ENCODE measurements around the gene FIP1L1. TPM values are rescaled to one million over a fixed set of nuclear protein-coding genes. Genes with fewer than 3 reads are reported as not detected.
A peak's percentile ranks its signal among the peaks of the same experiment; 100 is the strongest.

FIP1L1 gene
- total RNA-seq, 1 experiment from 2014 or later, result 95.0 TPM

DNA sequence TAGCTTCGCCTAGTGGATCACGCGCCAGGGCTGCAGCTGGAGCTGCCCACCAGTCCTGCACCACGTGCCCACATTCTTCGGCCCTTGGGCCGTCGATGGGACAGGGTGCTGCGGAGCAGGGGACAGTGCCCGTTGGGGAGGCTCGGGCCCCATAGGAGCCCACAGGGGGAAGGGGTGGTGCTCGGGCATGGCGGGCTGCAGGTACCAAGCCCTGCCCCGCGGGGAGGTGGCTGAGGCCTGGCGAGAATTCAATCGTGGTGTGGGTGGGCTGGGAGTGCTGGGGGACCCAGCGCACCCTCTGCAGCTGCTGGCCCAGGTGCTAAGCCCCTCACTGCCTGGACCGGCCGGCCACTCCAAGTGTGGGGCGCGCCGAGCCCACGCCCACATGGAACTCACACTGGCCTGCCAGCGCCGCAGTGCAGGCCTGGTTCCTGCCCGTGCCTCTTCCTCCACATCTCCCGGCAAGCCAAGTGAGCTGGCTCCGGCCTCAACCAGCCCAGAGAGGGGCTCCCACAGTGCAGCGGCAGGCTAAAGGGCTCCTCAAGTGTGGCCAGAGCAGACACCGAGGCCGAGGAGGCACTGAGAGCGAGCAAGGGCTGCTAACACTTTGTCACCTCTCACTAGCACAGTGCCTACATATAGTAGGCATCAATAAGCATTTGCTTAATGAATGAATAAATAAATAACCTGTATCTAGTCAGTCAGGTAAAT lies 23.3 kb upstream of the FIP1L1 start:
- peaks cover 6% of the 10 kb centered on the region for H3K4me1 ChIP-seq (ENCODE audit: low read length)
- peaks cover 29% of the 10 kb centered on the region for H3K36me3 ChIP-seq (ENCODE audit: insufficient read depth, low read length)
- H3K27me3 ChIP-seq (ENCODE audit: low read length), result no peaks in the 10 kb centered on the region

DNA sequence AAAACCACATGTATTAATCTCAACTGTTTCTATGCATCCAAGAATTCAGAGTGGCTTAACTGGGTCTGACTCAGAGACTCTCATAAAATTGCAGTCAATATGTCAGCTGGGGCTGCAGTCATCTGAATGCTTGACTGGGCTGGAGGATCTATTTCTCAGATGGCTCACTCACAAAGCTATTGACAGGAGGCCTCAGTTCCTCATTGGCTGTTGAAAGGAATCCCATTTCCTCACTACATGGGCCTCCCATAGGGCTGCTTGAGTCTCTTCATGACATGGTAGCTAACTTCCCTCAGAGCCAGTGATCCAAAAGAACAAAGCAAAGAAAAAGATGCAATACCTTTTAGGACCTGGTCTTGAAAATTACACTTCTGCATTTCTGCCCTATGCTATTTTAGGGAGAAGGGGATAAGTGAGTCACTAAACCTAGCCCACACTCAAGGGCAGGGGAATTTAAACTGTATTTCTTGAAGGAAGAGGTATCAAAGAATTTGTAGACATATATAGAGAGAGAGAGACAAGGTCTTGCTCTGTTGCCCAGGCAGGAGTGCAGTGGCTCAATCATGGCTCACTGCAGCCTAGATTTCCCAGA lies 21.4 kb upstream of the FIP1L1 start:
- Histone ChIP-seq H3K4me1 (ENCODE audit: low read length) (peaks cover 13% of the 10 kb centered on the region), H3K9ac (ENCODE audit: low read length) (no peak overlapping the region), H3K4me3 (ENCODE audit: low read length) (no peak overlapping the region), H3K9me2 (replicated peaks; ENCODE audit: insufficient read depth, low read length) (no peaks in the 10 kb centered on the region), H3K4me2 (ENCODE audit: low read depth, low read length, poor library complexity, severe bottlenecking) (no peak overlapping the region), H3K27me3 (ENCODE audit: low read length) (no peaks in the 10 kb centered on the region), H2AFZ (ENCODE audit: low read length) (no peak overlapping the region), H3K27ac (ENCODE audit: low read length) (no peak overlapping the region), H3K36me3 (ENCODE audit: insufficient read depth, low read length) (peaks cover 26% of the 10 kb centered on the region), H3K9me3 (ENCODE audit: low read length) (no peaks in the 10 kb centered on the region), H4K20me1 (ENCODE audit: insufficient read depth, low read depth, low read length) (no peaks in the 10 kb centered on the region), H3K79me2 (ENCODE audit: low read length) (peaks cover 71% of the 10 kb centered on the region)
- DNase-seq, result no peak

More for the DNA sequence above, 23.3 kb upstream of the FIP1L1 start:
- Histone ChIP-seq H3K27ac (ENCODE audit: low read length) (no peak overlapping the region), H3K4me2 (ENCODE audit: low read depth, low read length, poor library complexity, severe bottlenecking) (no peak overlapping the region), H3K79me2 (ENCODE audit: low read length) (peaks cover 65% of the 10 kb centered on the region), H2AFZ (ENCODE audit: low read length) (no peak overlapping the region), H3K4me3 (ENCODE audit: low read length) (no peak overlapping the region), H3K9ac (ENCODE audit: low read length) (no peak overlapping the region), H3K9me2 (replicated peaks; ENCODE audit: insufficient read depth, low read length) (no peaks in the 10 kb centered on the region; the same call in 1 of the 2 replicates), H3K9me3 (ENCODE audit: low read length) (no peaks in the 10 kb centered on the region), H4K20me1 (ENCODE audit: insufficient read depth, low read depth, low read length) (no peaks in the 10 kb centered on the region)
- no peak for DNase-seq

DNA sequence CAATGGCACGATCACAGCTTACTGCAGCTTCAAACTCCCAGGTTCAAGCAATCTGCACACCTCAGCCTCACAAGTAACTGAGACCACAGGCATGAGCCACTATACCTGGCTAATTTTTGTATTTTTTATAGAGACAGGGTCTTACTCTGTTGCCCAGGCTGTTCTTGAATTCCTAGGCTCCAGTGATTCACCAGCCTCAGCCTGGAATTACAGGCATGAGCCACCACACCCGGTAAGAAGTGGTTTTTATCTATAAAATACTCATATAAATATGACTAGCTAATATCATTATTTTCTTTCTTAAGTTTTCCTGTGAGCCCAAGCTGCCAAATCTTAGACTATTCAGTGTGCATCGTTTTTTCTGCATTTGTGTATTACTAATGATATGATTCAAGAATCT lies 16.0 kb upstream of the FIP1L1 start:
- Histone ChIP-seq H3K27me3 (ENCODE audit: low read length) (no peaks in the 10 kb centered on the region), H3K27ac (ENCODE audit: low read length) (no peak overlapping the region), H2AFZ (ENCODE audit: low read length) (no peak overlapping the region), H3K4me3 (ENCODE audit: low read length) (no peak overlapping the region), H3K9me2 (replicated peaks; ENCODE audit: insufficient read depth, low read length) (no peaks in the 10 kb centered on the region), H3K9me3 (ENCODE audit: low read length) (no peaks in the 10 kb centered on the region), H3K36me3 (ENCODE audit: insufficient read depth, low read length) (peaks cover 5% of the 10 kb centered on the region; the same call in 1 of the 2 replicates), H3K4me1 (ENCODE audit: low read length) (peaks cover 50% of the 10 kb centered on the region), H3K9ac (ENCODE audit: low read length) (no peak overlapping the region), H3K79me2 (ENCODE audit: low read length) (peaks cover 90% of the 10 kb centered on the region), H3K4me2 (ENCODE audit: low read depth, low read length, poor library complexity, severe bottlenecking) (peak overlapping the region; percentile 99), H4K20me1 (ENCODE audit: insufficient read depth, low read depth, low read length) (no peaks in the 10 kb centered on the region)
- no peak for DNase-seq

DNA sequence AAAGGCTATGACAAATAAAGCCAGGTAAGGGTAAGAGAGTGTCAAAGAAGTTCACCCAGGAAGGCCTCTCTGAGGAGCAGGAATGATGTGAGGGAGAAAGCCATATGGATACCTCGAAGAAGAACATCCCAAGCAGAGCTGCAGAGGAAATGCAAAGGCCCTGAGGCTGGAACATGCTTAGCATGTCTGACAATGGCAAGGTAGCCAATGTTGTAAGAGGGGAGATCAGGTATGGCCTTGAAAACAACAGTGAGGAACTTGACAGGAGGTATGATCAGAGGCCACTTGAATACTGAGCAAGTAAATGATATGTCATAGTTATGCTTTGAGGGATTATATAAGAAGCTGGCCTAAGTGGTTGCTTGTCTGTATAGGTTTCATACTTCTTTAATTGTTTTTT lies 15.3 kb upstream of the FIP1L1 start:
- DNase-seq, result no peak
- Histone ChIP-seq H3K9me3 (ENCODE audit: low read length) (no peaks in the 10 kb centered on the region), H3K27ac (ENCODE audit: low read length) (no peak overlapping the region), H2AFZ (ENCODE audit: low read length) (no peak overlapping the region), H3K36me3 (ENCODE audit: insufficient read depth, low read length) (peaks cover 5% of the 10 kb centered on the region; the same call in 1 of the 2 replicates), H3K9ac (ENCODE audit: low read length) (no peak overlapping the region), H3K4me2 (ENCODE audit: low read depth, low read length, poor library complexity, severe bottlenecking) (peak overlapping the region; percentile 99), H3K79me2 (ENCODE audit: low read length) (peaks cover 86% of the 10 kb centered on the region), H3K4me3 (ENCODE audit: low read length) (0 out of 2 replicates have a peak overlapping the region, but pooled peaks have one; percentile 98), H3K9me2 (replicated peaks; ENCODE audit: insufficient read depth, low read length) (peaks cover 6% of the 10 kb centered on the region; the same call in 1 of the 2 replicates), H4K20me1 (ENCODE audit: insufficient read depth, low read depth, low read length) (no peaks in the 10 kb centered on the region), H3K27me3 (ENCODE audit: low read length) (no peaks in the 10 kb centered on the region), H3K4me1 (ENCODE audit: low read length) (peaks cover 54% of the 10 kb centered on the region)

DNA sequence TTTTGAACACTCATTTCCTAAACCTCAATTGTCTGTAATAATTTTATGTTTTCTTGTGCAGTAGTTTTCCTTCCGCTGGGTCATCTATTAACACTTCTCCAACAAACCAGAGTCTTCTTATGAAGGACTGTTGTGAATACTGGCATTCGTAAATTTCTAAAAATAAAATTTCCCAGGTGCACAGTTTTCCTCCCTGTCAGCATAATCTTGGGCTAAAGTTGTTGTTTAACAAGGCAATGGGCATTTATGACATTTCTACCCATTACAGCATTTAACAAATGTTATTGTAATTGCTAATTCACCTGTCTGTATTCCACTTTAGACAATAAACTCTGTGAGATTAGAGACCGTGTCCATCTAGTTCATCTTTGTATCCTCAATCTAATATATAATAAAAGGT lies 12.8 kb upstream of the FIP1L1 start:
- peak overlapping the region; percentile 99 for H3K4me2 ChIP-seq (ENCODE audit: low read depth, low read length, poor library complexity, severe bottlenecking)
- H3K4me1 ChIP-seq (ENCODE audit: low read length), result peaks cover 57% of the 10 kb centered on the region
- peaks cover 63% of the 10 kb centered on the region for H3K79me2 ChIP-seq (ENCODE audit: low read length)
- no peaks in the 10 kb centered on the region for H3K27me3 ChIP-seq (ENCODE audit: low read length)
- peaks cover 6% of the 10 kb centered on the region; the same call in 1 of the 2 replicates for H3K9me2 ChIP-seq (replicated peaks; ENCODE audit: insufficient read depth, low read length)
- no peak for DNase-seq
- H3K36me3 ChIP-seq (ENCODE audit: insufficient read depth, low read length), result peaks cover 5% of the 10 kb centered on the region; the same call in 1 of the 2 replicates
- H3K4me3 ChIP-seq (ENCODE audit: low read length), result peak overlapping the region; percentile 98
- H3K9me3 ChIP-seq (ENCODE audit: low read length), result no peaks in the 10 kb centered on the region
- no peak overlapping the region for H3K27ac ChIP-seq (ENCODE audit: low read length)
- H3K9ac ChIP-seq (ENCODE audit: low read length), result peak overlapping the region; percentile 91
- H2AFZ ChIP-seq (ENCODE audit: low read length), result no peak overlapping the region
- no peaks in the 10 kb centered on the region for H4K20me1 ChIP-seq (ENCODE audit: insufficient read depth, low read depth, low read length)

DNA sequence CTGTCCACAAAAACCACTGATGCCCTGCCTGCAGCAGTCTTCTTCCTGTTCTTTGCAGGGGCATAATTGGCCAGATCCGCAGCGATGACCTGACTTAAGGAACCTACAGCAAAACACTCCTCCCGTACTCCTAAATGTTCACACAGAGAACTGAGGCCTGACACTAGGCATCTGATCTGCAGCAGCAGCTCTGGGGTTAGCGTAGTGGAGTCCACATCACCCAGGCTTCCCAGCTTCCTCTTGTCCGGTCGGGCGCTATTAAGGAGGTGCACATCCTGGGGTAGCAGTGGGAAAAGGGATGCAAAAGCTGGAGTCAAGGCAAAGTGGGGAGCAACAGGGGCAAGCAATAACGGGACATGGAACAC lies 12.3 kb upstream of the FIP1L1 start:
- Histone ChIP-seq H3K4me2 (ENCODE audit: low read depth, low read length, poor library complexity, severe bottlenecking) (peak overlapping the region; percentile 99), H3K9me2 (replicated peaks; ENCODE audit: insufficient read depth, low read length) (peaks cover 6% of the 10 kb centered on the region; the same call in 1 of the 2 replicates), H3K9me3 (ENCODE audit: low read length) (no peaks in the 10 kb centered on the region), H3K79me2 (ENCODE audit: low read length) (peaks cover 58% of the 10 kb centered on the region), H3K9ac (ENCODE audit: low read length) (peak overlapping the region; percentile 91), H3K27me3 (ENCODE audit: low read length) (no peaks in the 10 kb centered on the region), H3K4me1 (ENCODE audit: low read length) (peaks cover 54% of the 10 kb centered on the region), H4K20me1 (ENCODE audit: insufficient read depth, low read depth, low read length) (no peaks in the 10 kb centered on the region), H3K27ac (ENCODE audit: low read length) (no peak overlapping the region), H3K36me3 (ENCODE audit: insufficient read depth, low read length) (peaks cover 1% of the 10 kb centered on the region; the same call in 1 of the 2 replicates), H2AFZ (ENCODE audit: low read length) (peak overlapping the region; percentile 70; the same call in 1 of the 2 replicates), H3K4me3 (ENCODE audit: low read length) (peak overlapping the region; percentile 98)
- peak; percentile 70 for DNase-seq

DNA sequence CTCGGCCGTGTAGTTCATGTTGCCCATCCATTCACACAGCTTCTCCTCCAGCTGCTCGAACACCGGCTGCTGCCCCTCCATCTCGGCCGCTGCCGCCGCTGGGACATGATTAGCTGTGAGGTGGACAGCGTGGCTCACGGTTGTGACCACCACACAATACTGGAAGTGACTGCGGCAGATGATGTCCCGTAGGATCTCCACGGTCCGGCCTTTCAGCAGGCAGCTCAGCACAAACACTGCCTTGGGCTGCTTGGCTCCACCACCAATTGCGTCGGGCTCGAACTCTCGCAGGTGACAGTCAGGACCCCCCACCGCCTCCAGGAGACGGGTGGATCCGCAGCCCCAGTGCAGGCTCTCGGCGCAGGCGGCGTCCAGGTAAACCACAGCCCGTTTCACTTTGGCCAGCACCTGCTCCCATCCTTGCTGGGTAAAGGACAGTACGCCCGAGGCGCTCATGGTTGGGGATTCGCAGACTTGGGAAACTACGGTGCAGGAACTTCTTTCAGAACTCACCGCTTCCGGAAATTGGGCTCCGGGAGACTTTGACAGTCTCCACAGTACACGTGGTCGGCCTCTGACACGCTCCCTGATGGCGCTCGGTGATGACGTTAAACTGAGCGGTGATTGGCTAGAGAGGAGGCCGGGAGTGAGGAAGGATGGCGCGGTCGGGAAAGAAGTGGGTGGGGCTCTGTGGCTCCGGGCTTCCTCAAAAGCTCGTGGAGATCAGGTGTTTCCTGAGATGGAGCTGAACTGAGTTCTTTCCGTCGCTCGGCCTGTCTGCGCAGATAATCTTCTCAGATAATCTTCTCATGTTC lies 11.7 kb upstream of the FIP1L1 start, which contains the start of gene SCFD2:
TSS of gene SCFD2 (minus strand) at position 576 of the 815 bp plus-strand sequence.
- Histone ChIP-seq H3K4me1 (ENCODE audit: low read length) (peaks cover 54% of the 10 kb centered on the region), H3K9me3 (ENCODE audit: low read length) (no peaks in the 10 kb centered on the region), H3K36me3 (ENCODE audit: insufficient read depth, low read length) (no peaks in the 10 kb centered on the region), H3K4me2 (ENCODE audit: low read depth, low read length, poor library complexity, severe bottlenecking) (peak within 1 kb of the TSS; percentile 99), H3K9me2 (replicated peaks; ENCODE audit: insufficient read depth, low read length) (peaks cover 6% of the 10 kb centered on the region; the same call in 1 of the 2 replicates), H3K27ac (ENCODE audit: low read length) (0 out of 2 replicates have a peak within 1 kb of the TSS, but pooled peaks have one; percentile 25), H3K9ac (ENCODE audit: low read length) (peak within 1 kb of the TSS; percentile 91), H3K27me3 (ENCODE audit: low read length) (no peaks in the 10 kb centered on the region), H4K20me1 (ENCODE audit: insufficient read depth, low read depth, low read length) (no peaks in the 10 kb centered on the region), H2AFZ (ENCODE audit: low read length) (peak within 1 kb of the TSS; percentile 87), H3K79me2 (ENCODE audit: low read length) (peaks cover 52% of the 10 kb centered on the region), H3K4me3 (ENCODE audit: low read length) (peak within 1 kb of the TSS; percentile 98)
- peak; percentile 99 for DNase-seq
